ENCODE measurements around the gene MSH5. TPM values are rescaled to one million over a fixed set of nuclear protein-coding genes. Genes with fewer than 3 reads are reported as not detected.

The MSH5 gene
- total and polyA plus RNA-seq, 2 of the 13 experiments (the other 11 are each of a cell fraction or from before 2014, with no cell fraction given): 10.2 to 38.7 TPM

DNA sequence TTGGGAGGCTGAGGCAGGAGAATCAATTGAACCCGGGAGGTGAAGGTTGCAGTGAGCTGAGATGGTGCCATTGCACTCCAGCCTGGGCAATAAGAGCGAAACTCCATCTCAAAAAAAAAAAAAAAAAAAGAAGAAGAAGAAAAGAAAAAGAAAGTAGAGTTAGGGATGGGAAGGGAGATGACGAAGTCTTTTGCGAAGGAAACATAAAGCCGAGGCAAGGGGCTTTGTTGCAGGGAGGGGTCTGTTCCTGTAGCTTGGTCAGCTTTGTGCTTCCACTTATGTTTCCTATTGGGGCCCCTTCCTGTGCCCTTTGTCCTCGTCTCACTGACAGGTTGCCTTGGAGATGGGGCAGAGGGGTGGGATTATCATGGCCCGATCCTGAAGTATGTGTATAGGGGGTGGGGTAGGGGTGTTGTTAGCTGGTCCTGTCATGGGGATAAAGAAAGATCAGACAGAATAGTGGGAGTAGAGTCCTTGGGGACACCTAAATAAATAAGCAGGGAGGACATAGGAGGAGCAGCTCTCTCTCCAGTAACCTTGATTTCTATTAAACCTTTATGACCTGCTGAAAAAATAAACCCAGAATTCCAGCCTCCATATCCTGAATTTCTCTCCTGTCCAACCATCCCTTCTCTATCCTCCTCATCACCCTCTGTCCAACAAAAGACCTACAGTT, 2.4 kb upstream of the MSH5 start (continued):
- TF ChIP-seq, protein P1, sequence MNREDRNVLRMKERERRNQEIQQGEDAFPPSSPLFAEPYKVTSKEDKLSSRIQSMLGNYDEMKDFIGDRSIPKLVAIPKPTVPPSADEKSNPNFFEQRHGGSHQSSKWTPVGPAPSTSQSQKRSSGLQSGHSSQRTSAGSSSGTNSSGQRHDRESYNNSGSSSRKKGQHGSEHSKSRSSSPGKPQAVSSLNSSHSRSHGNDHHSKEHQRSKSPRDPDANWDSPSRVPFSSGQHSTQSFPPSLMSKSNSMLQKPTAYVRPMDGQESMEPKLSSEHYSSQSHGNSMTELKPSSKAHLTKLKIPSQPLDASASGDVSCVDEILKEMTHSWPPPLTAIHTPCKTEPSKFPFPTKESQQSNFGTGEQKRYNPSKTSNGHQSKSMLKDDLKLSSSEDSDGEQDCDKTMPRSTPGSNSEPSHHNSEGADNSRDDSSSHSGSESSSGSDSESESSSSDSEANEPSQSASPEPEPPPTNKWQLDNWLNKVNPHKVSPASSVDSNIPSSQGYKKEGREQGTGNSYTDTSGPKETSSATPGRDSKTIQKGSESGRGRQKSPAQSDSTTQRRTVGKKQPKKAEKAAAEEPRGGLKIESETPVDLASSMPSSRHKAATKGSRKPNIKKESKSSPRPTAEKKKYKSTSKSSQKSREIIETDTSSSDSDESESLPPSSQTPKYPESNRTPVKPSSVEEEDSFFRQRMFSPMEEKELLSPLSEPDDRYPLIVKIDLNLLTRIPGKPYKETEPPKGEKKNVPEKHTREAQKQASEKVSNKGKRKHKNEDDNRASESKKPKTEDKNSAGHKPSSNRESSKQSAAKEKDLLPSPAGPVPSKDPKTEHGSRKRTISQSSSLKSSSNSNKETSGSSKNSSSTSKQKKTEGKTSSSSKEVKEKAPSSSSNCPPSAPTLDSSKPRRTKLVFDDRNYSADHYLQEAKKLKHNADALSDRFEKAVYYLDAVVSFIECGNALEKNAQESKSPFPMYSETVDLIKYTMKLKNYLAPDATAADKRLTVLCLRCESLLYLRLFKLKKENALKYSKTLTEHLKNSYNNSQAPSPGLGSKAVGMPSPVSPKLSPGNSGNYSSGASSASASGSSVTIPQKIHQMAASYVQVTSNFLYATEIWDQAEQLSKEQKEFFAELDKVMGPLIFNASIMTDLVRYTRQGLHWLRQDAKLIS (CRISPR knock-in tag; IDR thresholded peaks at IDR 0.05): no peak
- no peak; the same call in 1 of the 2 replicates for TF ChIP-seq ZNF331 (CRISPR knock-in tag; IDR thresholded peaks at IDR 0.05)
- TF ChIP-seq, protein P2, sequence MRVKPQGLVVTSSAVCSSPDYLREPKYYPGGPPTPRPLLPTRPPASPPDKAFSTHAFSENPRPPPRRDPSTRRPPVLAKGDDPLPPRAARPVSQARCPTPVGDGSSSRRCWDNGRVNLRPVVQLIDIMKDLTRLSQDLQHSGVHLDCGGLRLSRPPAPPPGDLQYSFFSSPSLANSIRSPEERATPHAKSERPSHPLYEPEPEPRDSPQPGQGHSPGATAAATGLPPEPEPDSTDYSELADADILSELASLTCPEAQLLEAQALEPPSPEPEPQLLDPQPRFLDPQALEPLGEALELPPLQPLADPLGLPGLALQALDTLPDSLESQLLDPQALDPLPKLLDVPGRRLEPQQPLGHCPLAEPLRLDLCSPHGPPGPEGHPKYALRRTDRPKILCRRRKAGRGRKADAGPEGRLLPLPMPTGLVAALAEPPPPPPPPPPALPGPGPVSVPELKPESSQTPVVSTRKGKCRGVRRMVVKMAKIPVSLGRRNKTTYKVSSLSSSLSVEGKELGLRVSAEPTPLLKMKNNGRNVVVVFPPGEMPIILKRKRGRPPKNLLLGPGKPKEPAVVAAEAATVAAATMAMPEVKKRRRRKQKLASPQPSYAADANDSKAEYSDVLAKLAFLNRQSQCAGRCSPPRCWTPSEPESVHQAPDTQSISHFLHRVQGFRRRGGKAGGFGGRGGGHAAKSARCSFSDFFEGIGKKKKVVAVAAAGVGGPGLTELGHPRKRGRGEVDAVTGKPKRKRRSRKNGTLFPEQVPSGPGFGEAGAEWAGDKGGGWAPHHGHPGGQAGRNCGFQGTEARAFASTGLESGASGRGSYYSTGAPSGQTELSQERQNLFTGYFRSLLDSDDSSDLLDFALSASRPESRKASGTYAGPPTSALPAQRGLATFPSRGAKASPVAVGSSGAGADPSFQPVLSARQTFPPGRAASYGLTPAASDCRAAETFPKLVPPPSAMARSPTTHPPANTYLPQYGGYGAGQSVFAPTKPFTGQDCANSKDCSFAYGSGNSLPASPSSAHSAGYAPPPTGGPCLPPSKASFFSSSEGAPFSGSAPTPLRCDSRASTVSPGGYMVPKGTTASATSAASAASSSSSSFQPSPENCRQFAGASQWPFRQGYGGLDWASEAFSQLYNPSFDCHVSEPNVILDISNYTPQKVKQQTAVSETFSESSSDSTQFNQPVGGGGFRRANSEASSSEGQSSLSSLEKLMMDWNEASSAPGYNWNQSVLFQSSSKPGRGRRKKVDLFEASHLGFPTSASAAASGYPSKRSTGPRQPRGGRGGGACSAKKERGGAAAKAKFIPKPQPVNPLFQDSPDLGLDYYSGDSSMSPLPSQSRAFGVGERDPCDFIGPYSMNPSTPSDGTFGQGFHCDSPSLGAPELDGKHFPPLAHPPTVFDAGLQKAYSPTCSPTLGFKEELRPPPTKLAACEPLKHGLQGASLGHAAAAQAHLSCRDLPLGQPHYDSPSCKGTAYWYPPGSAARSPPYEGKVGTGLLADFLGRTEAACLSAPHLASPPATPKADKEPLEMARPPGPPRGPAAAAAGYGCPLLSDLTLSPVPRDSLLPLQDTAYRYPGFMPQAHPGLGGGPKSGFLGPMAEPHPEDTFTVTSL (CRISPR knock-in tag; IDR thresholded peaks at IDR 0.05; ENCODE audit: borderline replicate concordance): peak; percentile 69; the same call in 1 of the 2 replicates
- TF ChIP-seq, protein P3, sequence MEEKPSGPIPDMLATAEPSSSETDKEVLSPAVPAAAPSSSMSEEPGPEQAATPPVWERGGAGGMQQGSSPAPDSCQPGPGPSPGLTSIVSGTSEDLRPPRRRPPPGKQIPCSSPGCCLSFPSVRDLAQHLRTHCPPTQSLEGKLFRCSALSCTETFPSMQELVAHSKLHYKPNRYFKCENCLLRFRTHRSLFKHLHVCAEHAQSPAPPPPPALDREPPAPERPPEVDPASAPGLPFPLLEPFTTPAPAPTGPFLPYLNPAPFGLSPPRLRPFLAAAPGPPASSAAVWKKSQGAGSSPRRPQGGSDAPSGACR (CRISPR knock-in tag; IDR thresholded peaks at IDR 0.05): no peak
- TF ChIP-seq, protein P4, sequence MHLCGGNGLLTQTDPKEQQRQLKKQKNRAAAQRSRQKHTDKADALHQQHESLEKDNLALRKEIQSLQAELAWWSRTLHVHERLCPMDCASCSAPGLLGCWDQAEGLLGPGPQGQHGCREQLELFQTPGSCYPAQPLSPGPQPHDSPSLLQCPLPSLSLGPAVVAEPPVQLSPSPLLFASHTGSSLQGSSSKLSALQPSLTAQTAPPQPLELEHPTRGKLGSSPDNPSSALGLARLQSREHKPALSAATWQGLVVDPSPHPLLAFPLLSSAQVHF (CRISPR knock-in tag; IDR thresholded peaks at IDR 0.05): no peak
- no peak for TF ChIP-seq SRY (CRISPR knock-in tag; IDR thresholded peaks at IDR 0.05)
- TF ChIP-seq GPN1 (CRISPR knock-in tag; IDR thresholded peaks at IDR 0.05; ENCODE audit: borderline replicate concordance): no peak
- TF ChIP-seq, protein P5, sequence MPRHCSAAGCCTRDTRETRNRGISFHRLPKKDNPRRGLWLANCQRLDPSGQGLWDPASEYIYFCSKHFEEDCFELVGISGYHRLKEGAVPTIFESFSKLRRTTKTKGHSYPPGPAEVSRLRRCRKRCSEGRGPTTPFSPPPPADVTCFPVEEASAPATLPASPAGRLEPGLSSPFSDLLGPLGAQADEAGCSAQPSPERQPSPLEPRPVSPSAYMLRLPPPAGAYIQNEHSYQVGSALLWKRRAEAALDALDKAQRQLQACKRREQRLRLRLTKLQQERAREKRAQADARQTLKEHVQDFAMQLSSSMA (CRISPR knock-in tag; IDR thresholded peaks at IDR 0.05): no peak
- TF ChIP-seq KDM2A (CRISPR knock-in tag; IDR thresholded peaks at IDR 0.05; ENCODE audit: borderline replicate concordance, low read depth): no peak
- TF ChIP-seq ZNF496 (CRISPR knock-in tag; IDR thresholded peaks at IDR 0.05; ENCODE audit: insufficient replicate concordance): no peak
- TF ChIP-seq MTA3 (CRISPR knock-in tag; IDR thresholded peaks at IDR 0.05): no peak
- no peak for TF ChIP-seq NFE2L1 (CRISPR knock-in tag; IDR thresholded peaks at IDR 0.05; ENCODE audit: borderline replicate concordance)
- TF ChIP-seq NR2C2 (CRISPR knock-in tag; IDR thresholded peaks at IDR 0.05; ENCODE audit: borderline replicate concordance): peak; percentile 77; the same call in 1 of the 2 replicates
- no peak for TF ChIP-seq ATAD3A (CRISPR knock-in tag; IDR thresholded peaks at IDR 0.05)
- TF ChIP-seq, protein P6, sequence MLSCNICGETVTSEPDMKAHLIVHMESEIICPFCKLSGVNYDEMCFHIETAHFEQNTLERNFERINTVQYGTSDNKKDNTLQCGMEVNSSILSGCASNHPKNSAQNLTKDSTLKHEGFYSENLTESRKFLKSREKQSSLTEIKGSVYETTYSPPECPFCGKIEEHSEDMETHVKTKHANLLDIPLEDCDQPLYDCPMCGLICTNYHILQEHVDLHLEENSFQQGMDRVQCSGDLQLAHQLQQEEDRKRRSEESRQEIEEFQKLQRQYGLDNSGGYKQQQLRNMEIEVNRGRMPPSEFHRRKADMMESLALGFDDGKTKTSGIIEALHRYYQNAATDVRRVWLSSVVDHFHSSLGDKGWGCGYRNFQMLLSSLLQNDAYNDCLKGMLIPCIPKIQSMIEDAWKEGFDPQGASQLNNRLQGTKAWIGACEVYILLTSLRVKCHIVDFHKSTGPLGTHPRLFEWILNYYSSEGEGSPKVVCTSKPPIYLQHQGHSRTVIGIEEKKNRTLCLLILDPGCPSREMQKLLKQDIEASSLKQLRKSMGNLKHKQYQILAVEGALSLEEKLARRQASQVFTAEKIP (CRISPR knock-in tag; IDR thresholded peaks at IDR 0.05; ENCODE audit: borderline replicate concordance): no peak

Data from HepG2 (cell line).